Measurements from ENCODE around the gene SMARCC1.
A peak's percentile ranks its signal among the peaks of the same experiment; 100 is the strongest.
"Not testable (repeated sequence)": the region's sequence is repeated elsewhere in the genome, so short reads cannot be mapped to it uniquely, and the experiment has no call there.

Gene SMARCC1

DNA sequence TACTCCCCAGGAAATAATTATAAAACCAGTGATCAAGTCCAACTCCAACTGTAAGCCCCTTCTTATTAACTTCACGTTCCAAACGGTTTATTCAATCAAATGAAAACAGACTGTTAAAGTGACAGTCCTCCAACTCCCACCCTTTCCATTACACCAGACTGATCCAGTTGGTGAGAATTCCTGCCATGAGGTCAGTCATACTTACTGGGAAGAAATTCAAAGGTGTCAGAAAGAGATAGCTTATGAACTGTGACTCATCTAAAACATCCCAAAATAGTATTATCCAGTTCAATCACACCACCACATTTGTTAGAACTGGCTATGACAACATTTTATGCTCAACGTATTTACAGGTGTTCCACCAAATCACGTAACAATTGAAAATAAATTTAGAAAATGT is 19.5 kb downstream of the SMARCC1 start:
- DNase-seq = no peak

DNA sequence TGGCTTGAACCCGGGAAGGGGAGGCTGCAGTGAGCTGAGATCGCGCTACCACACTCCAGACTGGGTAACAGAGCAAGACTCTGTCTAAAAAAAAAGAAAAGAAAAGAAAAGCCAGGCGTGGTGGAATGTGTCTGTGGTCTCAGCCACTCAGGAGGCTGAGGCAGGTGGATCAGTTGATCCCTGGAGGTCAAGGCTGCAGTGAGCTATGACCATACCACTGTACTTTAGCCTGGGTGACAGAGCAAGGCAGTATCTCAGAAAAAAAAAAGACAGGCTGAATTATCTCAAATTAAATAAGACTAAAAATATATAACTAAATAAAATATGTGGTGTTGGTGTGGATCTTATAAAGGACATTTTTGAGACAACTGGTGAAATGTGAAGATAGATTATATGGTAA is 20.6 kb downstream of the SMARCC1 start:
- no peak for DNase-seq

DNA sequence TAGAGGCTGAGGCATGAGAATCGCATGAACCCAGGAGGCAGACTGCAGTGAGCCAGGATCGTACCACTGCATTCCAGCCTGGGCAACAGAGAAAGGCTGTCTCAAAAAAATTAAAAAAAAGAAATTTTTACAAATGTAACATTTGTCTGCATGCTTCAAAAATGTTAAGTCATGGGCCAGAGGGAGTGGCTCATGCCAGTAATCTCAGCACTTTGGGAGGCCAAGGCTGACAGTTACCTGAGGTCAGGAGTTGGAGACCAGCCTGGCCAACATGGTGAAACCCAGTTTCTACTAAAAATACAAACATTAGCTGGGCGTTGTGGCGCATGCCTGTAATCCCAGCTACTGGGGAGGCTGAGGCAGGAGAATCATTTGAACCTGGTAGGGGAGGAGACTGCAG is 21.5 kb downstream of the SMARCC1 start:
- not testable (repeated sequence) for DNase-seq

DNA sequence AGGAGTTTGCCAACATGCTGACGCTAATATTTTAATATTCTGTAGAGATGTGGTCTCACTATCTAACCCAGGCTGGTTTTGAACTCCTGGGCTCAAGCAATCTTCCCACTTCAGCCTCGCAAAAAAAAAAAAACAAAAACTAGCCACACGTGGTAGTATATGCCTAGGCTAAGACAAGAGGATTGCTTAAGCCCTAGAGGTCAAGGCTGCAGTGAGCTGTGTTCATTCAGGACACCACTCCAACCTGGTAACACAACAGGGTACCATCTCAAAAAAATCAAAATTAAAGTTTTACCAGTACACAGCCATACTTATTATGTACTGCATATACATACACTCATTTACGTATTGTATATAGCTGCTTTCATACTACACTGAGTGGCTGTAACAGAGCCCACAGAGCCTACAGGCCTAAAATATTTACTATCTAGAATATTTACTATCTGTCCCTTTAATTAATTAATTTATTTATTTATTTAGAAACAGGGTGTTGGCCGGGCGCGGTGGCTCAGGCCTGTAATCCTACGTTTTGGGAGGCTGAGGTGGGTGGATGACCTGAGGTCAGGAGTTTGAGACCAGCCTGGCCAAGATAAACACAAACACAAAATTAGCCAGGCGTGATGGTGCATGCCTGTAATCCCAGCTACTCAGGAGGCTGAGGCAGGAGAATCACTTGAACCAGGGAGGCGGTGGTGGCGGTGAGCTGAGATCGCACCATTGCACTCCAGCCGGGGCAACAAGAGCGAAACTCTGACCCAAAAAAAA is 23.2 kb downstream of the SMARCC1 start:
- DNase-seq = no peak

DNA sequence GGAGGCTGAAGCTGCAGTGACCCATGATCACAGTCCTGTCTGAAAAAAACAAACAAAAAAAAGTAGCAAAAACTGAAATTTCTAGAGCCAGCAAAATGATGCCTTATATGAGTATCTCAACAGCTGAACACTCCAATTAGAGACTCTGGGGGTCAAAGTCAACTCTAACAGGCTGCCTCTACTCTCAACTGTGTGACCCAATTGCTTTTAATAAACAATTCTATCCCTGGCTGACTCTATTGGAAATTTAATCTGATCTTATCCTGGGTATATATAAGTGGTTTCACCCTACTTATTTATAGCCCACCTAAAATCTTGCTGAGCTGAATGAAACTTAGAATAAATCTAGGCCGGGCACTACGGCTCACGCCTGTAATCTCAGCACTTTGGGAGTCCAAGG is 29.0 kb downstream of the SMARCC1 start:
- no peak for DNase-seq

DNA sequence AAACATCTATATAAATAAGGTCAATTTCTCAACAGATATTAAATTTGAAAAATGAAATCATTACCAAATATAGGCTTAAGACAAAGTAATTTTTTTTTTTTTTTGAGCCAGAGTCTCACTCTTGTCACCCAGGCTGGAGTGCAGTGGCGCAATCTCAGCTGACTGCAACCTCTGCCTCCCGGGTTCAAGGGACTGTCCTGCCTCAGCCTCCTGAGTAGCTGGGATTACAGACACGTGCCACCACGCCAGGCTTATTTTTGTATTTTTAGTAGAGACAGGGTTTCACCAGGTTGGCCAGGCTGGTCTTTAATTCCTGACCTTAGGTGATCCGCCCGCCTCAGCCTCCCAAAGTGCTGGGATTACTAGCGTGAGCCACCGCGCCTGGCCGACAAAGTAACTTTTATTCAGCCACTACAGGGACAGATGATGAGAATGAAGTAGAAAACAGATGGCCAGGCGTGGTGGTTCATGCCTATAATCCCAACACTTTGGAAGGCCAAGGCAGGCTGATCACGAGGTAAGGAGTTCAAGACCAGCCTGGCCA is 30.8 kb downstream of the SMARCC1 start:
- DNase-seq = not testable (repeated sequence)

DNA sequence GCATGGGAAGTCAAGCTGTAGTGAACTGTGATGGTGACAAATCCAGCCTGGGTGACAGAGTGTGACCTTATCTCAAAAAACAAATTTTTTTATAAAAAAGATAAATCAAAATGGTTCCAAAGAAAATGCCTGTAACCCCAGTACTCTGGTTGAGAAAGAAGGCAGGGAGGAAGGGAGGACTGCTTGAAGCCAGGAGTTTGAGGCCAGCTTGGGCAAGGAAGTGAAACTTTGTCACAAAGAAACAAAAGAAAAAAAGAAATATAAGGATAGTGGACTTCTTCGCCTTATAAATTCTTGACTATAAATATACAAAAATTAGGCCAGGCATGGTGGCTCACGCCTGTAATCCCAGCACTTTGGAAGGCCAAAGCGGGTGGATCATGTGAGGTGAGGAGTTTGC is 34.1 kb downstream of the SMARCC1 start:
- DNase-seq = no peak

DNA sequence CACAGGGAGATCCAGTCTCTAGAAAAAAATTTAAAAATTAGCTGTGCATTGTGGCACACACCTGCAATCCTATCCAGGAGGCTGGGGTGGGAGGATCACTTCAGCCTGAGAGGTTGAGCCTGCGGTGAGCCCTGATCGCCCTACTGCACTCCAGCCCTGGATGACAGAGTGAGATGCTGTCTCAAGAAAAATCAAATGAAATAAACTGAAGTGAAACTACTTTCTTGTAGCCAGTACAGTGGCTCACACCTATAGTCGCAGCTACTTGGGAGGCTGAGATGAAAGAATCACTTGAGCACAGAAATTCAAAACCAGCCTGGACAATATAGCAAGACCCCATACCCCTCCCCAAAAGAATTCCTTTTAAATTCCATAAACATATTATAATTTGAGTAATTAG is 35.4 kb downstream of the SMARCC1 start:
- DNase-seq = no peak

DNA sequence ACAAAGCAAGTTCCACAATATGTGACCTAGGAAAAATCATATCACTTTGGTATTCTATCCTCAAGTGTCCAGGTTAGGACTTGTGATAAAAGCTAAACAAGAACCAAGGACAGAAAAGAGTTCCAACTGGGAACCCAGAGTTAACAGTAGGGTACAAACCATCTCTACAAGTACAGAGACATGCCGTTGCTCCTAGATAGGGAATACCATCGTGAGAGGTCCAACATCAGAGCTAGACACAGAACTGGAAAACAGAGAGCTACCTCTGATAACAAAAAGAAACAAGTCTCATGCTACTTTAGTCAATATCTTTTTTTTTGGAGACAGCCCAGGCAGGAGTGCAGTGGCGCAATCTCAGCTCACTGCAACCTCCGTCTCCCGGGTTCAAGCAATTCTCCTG is 37.8 kb downstream of the SMARCC1 start:
- no peak for DNase-seq

DNA sequence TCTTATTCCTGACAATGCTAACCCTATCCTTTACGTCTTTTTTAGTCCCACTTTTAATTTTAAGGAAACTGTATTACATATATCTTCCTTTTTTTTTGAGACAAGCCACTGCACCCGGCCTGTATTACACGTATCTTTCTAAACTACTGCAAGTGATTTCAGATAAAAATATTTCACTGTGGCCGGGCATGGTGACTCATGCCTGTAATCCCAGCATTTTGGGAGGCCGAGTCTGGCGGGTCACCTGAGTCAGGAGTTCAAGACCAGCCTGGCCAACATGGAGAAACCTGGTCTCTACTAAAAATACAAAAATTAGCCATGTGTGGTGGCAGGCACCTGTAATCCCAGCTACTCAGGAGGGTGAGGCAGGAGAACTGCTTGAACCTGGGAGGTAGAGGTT is 38.3 kb downstream of the SMARCC1 start:
- DNase-seq = not testable (repeated sequence)

DNA sequence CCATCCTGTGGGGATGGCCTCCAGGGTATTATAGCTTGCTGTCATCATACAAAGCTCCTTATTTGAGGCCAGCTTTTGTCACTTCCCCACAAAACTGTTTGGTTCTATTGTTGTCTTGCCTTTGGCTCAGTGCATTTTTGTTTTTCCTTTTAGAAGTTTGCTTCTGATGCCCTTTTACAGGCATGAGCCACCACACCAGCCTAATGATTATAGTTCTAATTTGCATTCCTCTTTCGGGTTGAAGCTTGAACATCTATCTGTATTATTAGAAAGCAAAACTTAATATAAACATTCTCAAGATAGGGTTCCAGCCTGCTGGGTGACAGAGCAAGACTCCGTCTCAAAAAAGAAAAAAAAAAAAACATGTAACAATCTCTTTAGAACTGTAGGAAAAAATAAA is 39.8 kb downstream of the SMARCC1 start:
- no peak for DNase-seq

DNA sequence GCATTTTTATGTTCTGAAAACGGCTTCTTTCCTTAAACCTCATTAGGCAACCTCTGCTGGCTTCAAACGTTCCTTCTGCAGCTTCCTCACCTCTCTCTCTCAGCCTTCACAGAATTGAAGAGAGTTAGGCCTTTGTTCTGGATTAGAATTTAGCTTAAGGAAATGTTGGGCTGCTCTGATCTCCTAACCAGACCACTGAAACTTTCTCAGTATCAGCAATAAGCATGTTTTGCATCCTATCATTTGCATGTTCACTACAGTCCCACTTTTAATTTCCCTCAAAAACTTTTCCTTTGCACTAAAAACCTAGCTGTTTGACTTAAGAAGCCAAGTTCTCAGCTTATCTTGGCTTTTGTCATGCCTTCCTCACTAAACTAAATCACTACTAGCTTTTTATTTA is 49.5 kb downstream of the SMARCC1 start:
- DNase-seq = no peak

DNA sequence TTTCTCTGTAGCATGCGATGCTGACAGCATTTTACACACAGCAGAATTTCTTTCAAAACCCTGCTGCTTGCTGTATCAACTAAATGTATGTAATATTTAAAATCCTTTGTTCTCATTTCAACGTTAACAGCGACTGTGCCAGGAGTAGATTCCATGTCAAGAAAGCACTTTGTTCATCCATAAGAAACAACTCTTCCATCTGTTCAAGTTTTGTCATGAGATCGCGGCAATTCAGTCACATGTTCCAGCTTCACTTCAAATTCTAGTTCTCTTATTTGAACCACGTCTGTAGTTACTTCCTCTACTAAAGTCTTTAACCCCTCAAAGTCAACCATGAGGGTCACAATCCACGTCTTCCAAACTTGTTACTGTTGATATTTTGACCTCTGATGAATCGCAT is 50.6 kb downstream of the SMARCC1 start:
- no peak for DNase-seq

DNA sequence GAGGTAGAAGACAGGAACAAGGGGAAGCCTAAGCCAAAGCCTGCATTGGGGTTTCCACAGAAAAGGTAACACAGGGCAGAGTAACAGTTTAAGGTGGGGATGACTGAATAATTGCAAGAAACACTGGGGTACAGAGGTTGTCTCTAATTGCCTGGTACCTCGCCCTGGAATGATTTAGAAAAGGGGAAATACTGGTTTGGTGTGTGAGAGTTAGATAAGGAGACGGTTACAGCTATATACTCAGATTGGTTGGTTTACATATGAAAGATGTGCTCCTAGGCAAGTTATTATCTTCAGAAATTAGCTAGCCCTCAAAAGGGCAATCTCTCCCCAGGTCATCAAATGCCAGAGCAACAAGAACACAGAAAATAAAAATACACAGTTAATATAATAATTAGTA is 58.8 kb downstream of the SMARCC1 start:
- DNase-seq = no peak

DNA sequence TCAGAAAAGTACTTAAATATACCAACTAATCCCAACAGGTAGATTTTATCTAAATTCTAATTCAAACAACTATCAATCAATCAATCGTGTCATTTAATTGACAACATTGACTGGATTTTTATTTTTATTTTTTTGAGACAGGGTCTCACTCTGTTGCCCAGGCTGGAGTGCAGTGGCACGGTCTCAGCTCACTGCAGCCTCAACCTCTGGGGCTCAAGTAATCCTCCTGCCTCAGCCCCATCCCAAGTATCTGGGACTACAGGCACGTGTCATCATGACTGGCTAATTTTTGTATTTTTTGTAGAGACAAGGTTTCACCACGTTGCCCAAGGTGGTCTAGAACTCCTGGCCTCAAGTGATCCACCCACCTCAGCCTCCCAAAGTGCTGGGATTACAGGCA is 64.2 kb downstream of the SMARCC1 start:
- DNase-seq = not testable (repeated sequence)

DNA sequence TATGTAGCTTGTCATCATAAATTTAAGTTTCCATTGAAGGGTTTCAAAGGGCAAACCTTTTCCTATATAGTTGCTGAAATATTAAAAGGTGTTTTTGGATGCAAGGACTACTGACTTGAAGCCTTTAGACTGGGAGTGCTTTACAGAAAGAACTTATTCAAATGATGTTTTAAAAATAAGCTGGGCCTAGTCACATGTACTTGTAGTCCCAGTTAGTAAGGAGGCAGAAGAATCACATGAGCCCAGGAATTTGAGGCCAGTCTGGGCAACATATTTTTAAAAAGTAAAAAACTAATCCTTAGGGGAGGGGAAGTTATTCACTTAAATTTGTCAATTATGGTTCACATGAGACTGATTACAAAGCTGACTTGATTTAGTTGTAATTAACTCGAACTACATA is 65.0 kb downstream of the SMARCC1 start:
- no peak for DNase-seq

DNA sequence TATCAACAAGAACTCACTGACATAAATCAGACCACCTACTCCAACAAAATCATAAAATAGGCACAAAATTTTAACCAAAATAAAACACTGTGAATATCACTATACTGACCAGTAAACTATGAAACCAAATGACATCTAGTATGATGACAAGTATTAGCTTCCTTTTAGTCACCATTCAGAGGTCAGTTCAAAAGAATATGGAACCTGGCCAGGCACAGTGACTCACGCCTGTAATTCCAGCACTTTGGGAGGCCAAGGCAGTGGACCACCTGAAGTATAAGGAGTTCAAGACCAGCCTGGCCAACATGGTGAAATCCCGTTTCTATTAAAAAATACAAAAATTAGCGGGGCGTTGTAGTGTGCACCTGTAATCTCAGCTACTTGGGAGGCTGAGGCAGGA is 65.8 kb downstream of the SMARCC1 start:
- DNase-seq = peak; percentile 1 to 22

DNA sequence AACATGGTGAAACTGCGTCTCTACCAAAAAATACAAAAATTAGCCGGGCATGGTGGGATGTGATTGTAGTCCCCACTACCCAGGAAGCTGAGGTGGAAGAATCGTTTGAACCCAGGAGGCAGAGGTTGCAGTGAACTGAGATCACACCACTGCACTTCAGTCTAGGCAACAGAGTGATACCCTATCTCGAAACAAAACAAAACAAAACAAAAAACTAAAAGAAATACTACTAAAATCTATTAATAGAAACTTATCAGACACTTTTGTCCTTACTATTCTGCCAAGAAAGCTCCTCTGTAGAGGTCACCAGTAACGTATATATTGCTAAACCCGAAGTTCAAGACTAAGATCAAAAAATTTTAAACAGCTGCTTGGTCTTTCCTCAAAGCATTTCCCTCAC is 67.1 kb downstream of the SMARCC1 start:
- DNase-seq = no peak

DNA sequence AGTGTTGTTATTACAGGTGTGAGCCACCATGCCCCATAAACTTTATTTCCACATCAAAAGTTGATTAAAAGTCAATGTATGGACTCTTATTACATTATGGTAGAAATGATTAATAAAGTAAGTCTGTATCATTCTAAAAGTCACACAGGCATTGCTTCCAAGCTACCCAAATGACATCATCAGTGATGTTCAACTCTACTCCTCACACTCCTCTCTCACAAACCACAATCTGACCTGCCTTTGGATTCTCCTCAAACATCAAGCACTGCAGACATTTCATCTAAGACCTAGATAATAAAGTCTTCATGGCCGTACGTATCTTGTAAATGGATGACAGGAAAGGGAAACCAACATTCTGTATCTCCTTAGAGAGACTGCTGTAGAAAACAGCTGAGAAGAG is 68.0 kb downstream of the SMARCC1 start:
- DNase-seq = no peak

DNA sequence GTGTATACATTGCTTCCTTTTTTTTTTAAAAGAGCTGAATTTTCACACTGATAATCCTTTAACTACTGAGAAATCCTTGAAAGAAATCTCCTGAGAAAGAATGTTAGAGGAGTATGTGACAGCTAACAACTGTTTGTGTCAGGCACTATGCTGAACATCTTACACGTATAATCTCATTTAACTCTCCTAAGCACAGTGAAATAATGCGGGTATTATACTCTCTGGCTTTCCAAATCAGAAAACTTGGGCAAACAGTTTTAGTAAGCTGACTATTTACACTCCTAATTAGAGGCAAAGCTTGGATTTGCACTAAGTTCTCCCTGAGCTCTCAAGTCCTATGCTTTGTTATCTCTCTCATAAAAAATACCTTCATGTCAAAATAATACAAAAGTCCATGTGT is 69.3 kb downstream of the SMARCC1 start:
- DNase-seq = no peak

DNA sequence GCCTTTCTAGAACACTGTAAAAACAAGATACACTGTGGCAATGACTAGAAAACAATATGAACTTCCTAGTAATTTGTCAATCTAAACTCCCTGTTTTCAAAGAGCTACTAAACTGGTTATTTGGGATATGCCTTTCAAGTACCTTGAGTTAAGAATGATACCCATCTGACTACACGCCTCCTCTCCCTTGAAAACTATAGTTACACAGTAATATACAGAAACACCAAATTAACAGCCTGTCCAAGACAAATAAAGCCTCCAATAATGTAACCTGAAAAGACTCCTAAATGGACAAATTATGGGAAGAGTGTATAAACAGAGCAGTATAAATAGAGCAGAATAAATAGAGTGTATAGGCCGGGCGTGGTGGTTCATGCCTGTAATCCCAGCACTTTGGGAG is 70.1 kb downstream of the SMARCC1 start:
- no peak for DNase-seq

DNA sequence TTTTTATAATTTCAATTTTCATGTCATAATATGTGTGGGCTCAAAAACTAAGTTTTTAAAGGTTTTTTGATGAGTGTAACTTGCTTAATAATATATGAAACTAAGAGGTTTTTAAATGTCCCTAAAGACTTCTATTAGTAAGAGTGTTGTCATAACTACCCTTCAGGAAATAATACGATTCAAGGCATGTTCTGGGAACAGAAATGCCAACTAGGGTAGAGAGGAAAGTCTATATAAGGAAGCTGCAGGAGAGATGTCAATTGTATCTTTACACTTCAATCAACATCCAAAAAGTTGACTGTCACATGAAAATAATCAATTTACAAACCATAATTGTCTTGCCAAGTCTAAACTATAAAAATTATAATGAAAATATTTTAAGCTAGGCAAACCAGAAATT is 76.3 kb downstream of the SMARCC1 start:
- no peak for DNase-seq

DNA sequence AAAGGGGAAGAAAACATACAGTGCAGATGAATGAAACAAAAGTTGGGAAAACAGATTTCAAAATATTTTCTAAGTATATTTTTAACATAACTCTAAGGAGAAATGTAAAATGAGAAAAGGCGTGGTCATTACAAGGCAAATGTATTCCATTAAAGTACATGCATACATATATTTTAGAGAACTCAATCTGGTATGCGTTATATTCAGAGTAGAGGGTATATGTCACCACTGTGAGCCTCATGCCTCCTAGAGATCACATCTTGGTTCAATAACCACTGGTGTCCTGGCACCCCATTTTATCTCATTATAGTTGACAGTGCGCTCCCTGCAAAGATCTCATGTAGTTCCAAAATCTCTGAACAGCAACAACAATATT is 77.5 kb downstream of the SMARCC1 start:
- DNase-seq = no peak

DNA sequence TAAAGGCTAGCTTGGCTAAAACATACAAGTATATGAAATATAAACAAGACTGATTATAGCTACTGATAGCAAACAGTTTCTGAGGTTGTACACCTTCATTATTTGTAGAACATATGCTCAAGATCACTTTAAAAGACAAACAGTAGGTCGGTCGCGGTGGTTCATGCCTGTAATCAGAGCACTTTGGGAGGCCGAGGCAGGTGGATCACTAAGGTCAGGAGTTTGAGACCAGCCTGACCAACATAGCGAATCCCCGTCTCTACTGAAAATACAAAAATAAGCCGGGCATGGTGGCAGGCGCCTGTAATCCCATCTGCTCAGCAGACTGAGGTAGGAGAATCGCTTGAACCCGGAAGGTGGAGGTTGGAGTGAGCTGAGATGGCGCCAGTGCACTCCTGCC is 80.3 kb downstream of the SMARCC1 start:
- no peak for DNase-seq

DNA sequence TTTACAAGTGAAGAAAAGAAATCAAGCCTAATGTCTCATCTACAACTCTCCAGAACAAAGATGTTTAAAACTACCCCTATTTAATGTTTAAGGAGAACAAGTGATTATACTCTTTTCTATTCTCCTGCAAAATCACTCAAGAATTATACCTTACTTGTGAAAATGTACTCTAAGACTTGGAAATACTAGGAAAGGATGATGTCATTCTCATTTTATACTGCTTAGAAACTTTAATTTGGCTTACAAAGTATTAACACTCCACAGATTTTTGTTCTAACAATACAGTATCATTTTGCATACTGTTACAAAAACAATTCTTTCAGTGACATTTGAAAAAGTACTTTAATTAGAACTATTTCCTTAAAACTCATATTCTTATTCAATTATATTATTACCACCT is 89.5 kb downstream of the SMARCC1 start:
- DNase-seq = no peak

Measured in SW 1271 (cell line).